GM18526 (cell line): ENCODE results near the gene OXLD1.

Experiments used
- POLR2A ChIP-seq: IDR thresholded peaks from 3 replicates; pipeline ENCODE4 v1.6.1; 2011; ENCODE audit not compliant: insufficient read length; ENCODE audit errors: extremely low read depth

OXLD1 gene

GRCh38 chr17:81666342-81667191 lies at the start of gene OXLD1, which contains the start of gene CCDC137:
OXLD1 (minus strand) TSS chr17:81666605; CDS start chr17:81666577, 28 bp downstream.
CCDC137 (plus strand) TSS chr17:81666737; CDS start chr17:81666767, 30 bp downstream.
- peak; percentile 97 for TF ChIP-seq POLR2A

- TF ChIP-seq POLR2A: no peak
Observed at GRCh38 chr17:81715107-81715871, 48.9 kb upstream of the OXLD1 start.

- TF ChIP-seq POLR2A: no peak
Observed at GRCh38 chr17:81714412-81715106, 48.2 kb upstream of the OXLD1 start.

- no peak for TF ChIP-seq POLR2A
Observed at GRCh38 chr17:81713556-81714411, 47.4 kb upstream of the OXLD1 start.

GRCh38 chr17:81713004-81713555 lies 46.7 kb upstream of the OXLD1 start:
- TF ChIP-seq POLR2A: no peak

- TF ChIP-seq POLR2A: peak; percentile 1
Observed at GRCh38 chr17:81712468-81713003, 46.1 kb upstream of the OXLD1 start.

GRCh38 chr17:81711814-81712467 lies 45.5 kb upstream of the OXLD1 start, which contains the start of gene SLC25A10:
SLC25A10 (plus strand) TSS chr17:81712284; CDS start chr17:81712427, 143 bp downstream.
- peak; percentile 25 for TF ChIP-seq POLR2A

GRCh38 chr17:81710514-81711308 lies 44.3 kb upstream of the OXLD1 start:
- no peak for TF ChIP-seq POLR2A

GRCh38 chr17:81708739-81709185 lies 42.4 kb upstream of the OXLD1 start:
- TF ChIP-seq POLR2A: no peak

GRCh38 chr17:81707725-81708646 lies 41.6 kb upstream of the OXLD1 start:
- TF ChIP-seq POLR2A: no peak
